Right atrium auricular region (tissue), 2 donors: ENCODE data around the gene THAP7. TPM values are rescaled to one million over a fixed set of nuclear protein-coding genes. Genes with fewer than 3 reads are reported as not detected.
"Not testable (repeated sequence)": the region's sequence is repeated elsewhere in the genome, so short reads cannot be mapped to it uniquely, and the experiment has no call there.

Experiments
- DNase-seq: peaks from one replicate; pipeline ENCODE4 v3.0.0-alpha.2; 2019; ENCODE audit warnings: low spot score
- H3K27ac ChIP-seq, 2 donors: fragments of 200-600 bp; sonication (generic); 1 replicate in 1 of 2; 2 replicates in 1 of 2; pipeline ENCODE4 v1.5.1; 2016 to 2019
- H3K27me3 ChIP-seq, 2 donors: fragments of 200-600 bp; sonication (generic); one replicate each; pipeline versions ENCODE4 v1.5.1 to v1.6.0; 2017 to 2019
- H3K36me3 ChIP-seq: fragments of 200-600 bp; sonication (generic); one replicate; pipeline ENCODE4 v1.5.1; 2016
- H3K4me1 ChIP-seq, 2 donors: fragments of 200-600 bp; sonication (generic); one replicate each; pipeline versions ENCODE4 v1.5.1 to v1.6.0; 2017 to 2019
- H3K4me3 ChIP-seq, 2 donors: fragments of 200-600 bp; sonication (generic); 1 replicate in 1 of 2; 2 replicates in 1 of 2; pipeline ENCODE4 v1.5.1; 2017 to 2019; ENCODE audit warnings: mild to moderate bottlenecking in 1 of 2, moderate library complexity in 1 of 2
- H3K9me3 ChIP-seq, 2 donors: fragments of 200-600 bp; sonication (generic); one replicate each; pipeline ENCODE4 v1.5.1; 2019
- total RNA-seq, 2 donors: library from RNA; depleted of rRNA; stranded (reverse); fragments of >200 nt; gene quantifications; one replicate each; pipeline ENCODE4 v1.1.0, GENCODE V29; 2016
- TF ChIP-seq, protein P1 (sequence below), 2 donors: fragments of 200-600 bp; sonication (generic); IDR thresholded peaks; one replicate each; pipeline ENCODE4 v1.5.1; 2019; ENCODE audit warnings: antibody characterized with exemption in 2 of 2

The THAP7 gene
- total RNA-seq, 2 donors from 2014 or later: 39.8 to 51.1 TPM

DNA sequence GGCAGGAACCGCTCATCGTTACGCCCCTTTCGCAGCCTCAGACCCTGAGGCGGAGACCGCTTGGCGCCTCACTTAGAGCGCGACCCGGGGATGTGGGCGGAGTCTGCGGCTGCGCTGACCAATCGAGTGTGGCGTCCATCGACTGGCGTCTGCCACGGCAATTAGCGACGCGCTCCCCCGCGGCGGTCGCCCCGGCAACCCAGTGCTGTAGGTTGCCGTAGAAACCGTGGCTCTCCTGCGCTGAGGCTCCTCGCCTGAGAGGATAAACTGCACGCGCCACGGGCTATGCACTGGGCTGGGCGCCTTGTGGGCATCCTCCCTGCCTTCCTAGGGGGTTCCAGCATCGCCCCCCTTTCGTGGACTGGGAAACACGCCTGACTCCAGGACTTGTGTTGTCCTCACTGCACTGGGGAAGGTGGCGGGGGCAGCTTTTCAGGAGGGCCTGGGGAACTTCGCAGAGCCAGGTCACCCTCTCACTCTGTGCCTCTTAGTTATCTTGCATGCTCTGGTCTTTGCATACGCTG, 12.3 kb upstream of the THAP7 start:
- peak; percentile 90 for DNase-seq
- no peaks in the 10 kb centered on the region for H3K9me3 ChIP-seq
- no peaks in the 10 kb centered on the region for H3K27me3 ChIP-seq
- H3K27ac ChIP-seq: peak overlapping the region; percentile 61 to 62
- H3K4me1 ChIP-seq: peaks cover 3 to 27% of the 10 kb centered on the region in 2 donors
- H3K36me3 ChIP-seq: no peaks in the 10 kb centered on the region
- TF ChIP-seq, protein P1, sequence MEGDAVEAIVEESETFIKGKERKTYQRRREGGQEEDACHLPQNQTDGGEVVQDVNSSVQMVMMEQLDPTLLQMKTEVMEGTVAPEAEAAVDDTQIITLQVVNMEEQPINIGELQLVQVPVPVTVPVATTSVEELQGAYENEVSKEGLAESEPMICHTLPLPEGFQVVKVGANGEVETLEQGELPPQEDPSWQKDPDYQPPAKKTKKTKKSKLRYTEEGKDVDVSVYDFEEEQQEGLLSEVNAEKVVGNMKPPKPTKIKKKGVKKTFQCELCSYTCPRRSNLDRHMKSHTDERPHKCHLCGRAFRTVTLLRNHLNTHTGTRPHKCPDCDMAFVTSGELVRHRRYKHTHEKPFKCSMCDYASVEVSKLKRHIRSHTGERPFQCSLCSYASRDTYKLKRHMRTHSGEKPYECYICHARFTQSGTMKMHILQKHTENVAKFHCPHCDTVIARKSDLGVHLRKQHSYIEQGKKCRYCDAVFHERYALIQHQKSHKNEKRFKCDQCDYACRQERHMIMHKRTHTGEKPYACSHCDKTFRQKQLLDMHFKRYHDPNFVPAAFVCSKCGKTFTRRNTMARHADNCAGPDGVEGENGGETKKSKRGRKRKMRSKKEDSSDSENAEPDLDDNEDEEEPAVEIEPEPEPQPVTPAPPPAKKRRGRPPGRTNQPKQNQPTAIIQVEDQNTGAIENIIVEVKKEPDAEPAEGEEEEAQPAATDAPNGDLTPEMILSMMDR (IDR thresholded peaks at IDR 0.05): no peak
- peak overlapping the region; percentile 34 to 52 for H3K4me3 ChIP-seq

DNA sequence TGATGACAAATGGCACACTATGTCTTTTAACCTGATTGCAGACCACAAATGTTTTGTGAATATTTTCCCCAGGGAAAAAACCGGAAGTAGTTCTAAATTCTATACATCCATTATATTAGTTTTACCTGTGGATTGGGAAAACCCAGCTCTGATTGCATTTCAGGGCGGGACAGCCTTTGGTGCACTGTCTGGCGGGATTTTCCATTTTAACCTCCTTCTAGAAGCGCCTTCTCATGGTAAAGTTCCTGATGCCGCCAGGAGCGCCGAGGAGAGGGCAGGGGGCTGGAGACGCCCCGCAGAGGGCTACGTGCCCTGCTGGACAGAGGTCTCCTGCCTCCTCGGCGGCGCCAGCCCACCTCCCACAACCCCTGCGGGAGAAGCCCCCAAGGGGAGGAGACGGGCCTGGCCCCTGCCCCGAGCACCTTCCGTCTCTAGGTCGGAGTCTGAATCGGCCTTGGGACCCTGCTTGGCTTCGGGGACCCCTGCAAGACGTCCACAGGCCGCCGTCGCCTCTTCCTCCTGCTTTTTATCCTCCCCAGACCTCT, 11.8 kb upstream of the THAP7 start:
- Histone ChIP-seq H3K4me3 (peak overlapping the region; percentile 34 to 52), H3K4me1 (peaks cover 3 to 27% of the 10 kb centered on the region in 2 donors), H3K27ac (peak overlapping the region; percentile 60 to 62), H3K27me3 (no peaks in the 10 kb centered on the region), H3K9me3 (no peaks in the 10 kb centered on the region), H3K36me3 (no peaks in the 10 kb centered on the region)
- no peak for DNase-seq
- TF ChIP-seq, protein P1 (IDR thresholded peaks at IDR 0.05): no peak

DNA sequence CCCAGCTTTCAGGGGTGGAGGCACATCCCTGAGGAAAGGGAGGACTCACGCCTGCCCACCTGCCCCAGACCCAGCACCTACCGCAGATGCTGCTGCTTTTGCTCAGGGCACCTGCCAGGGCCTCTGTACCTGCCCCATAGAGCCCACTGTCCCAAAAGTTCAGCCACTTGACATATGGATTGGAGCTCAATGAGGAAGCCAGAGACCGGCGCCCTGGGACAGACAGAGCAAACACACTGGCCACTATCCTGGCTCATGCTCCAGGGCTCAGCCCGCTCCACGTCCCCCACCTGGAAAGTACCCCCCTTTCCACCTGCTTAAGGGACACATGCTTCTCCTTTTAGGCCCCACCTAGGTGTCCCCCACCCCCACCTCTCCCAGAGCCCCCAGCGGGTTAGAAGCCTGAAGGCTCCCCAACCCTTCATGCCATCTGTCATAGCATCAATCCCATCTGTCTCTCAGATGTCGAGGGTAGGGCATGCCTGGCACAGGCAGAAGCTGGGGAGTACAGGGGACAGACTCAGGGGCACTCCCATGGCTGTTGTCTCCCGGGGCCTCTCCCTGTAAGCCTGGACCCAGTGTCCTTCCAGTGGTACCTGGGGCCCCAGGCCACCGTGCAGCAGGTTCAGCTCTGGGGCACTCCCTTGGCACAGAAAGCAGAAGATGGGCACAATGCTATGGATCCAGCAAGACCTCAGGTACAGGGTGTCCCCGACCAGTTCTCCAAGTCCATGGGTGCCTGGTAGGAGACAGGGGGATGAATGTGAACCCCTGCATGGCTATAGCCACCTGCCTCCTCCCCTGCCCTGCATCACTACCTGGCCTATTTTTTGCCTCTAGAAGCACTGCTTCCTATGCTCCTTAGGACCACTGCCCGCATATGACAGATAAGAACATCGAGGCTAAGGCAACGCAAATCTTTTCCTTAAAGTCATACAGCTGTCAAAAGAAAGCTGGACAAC, 10.8 kb upstream of the THAP7 start:
- no peak overlapping the region for H3K4me3 ChIP-seq
- H3K36me3 ChIP-seq: no peaks in the 10 kb centered on the region
- no peaks in the 10 kb centered on the region for H3K9me3 ChIP-seq
- peaks cover 3 to 27% of the 10 kb centered on the region in 2 donors for H3K4me1 ChIP-seq
- H3K27me3 ChIP-seq: no peaks in the 10 kb centered on the region
- H3K27ac ChIP-seq: no peak overlapping the region
- TF ChIP-seq, protein P1 (IDR thresholded peaks at IDR 0.05): no peak
- no peak for DNase-seq

DNA sequence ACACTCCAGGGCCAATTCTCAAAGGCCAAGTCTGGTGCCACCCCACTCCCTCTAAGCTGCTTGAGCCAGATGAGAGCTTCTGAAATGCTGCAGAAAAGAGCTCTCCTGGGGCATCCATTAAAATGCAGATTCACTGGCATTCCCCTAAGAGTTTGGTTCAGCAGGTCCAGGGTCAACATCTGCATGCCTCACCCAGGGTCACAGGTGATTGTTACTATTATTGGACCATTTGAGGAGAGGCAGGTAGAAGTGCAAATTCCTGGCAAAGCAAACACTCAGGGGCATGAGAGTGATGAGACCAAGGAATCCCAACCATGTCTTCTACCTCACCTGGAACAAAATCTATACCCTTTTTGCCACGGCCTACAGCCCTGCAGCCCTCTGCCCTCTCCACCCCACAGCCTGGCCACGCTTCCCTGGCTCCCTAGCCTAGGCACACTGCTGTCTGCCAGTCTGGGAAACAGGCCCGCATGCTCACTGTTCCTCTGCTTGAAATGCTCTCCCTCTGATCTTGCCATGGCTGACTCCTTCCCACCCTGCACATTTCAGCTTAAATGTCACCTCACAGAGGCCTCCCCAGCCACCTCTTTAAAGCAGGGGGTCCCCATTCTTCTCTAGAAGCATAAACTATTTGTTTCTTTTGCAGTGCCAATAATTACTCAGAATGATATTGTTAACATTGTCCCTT, 8.7 kb upstream of the THAP7 start:
- Histone ChIP-seq H3K4me3 (no peak overlapping the region), H3K36me3 (no peaks in the 10 kb centered on the region), H3K4me1 (peaks cover 3 to 22% of the 10 kb centered on the region in 2 donors), H3K27ac (no peak overlapping the region), H3K9me3 (no peaks in the 10 kb centered on the region), H3K27me3 (no peaks in the 10 kb centered on the region)
- TF ChIP-seq, protein P1 (IDR thresholded peaks at IDR 0.05): no peak
- DNase-seq: no peak

DNA sequence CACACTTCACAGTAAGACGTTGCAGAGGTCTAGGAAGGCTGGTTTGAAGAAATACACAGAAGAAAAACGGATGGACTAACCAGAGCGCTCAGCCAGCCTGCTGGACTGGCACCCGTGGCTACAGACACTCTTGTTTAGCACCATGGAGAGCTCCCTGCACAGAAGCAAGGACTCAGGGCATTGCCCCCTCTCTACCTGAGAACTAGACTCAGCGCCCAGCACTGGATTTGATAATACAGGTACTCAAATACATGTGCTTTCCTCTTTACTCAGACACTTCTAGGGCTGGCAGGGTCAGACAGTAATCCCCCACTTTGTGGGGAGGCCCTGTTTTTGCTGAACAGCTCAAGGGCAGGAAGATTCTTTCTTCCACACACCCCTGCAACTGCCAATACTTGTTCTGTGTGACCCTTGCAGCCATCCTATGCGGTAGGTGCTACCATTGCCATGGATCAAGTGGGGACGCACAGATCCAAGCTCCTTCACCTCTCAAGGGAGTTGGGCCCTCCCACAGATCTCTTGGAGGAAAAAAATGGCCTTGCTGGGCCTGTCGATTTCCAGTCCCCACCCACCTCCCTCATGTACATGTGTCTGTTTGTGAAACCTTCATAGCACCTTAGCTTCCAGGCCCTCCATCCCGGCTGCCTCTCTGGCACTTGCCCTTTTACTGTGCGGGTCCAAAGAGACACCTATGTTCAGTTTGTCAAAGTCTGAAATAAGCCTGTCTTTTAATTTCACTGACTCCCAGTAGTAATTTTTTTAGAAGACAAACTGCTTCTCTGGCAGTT, 7.9 kb upstream of the THAP7 start:
- H3K9me3 ChIP-seq: no peaks in the 10 kb centered on the region
- H3K4me1 ChIP-seq: peaks cover 0 to 14% of the 10 kb centered on the region in 2 donors
- H3K36me3 ChIP-seq: no peaks in the 10 kb centered on the region
- no peaks in the 10 kb centered on the region for H3K27me3 ChIP-seq
- TF ChIP-seq, protein P1 (IDR thresholded peaks at IDR 0.05): no peak
- no peak for DNase-seq
- H3K27ac ChIP-seq: no peak overlapping the region
- H3K4me3 ChIP-seq: no peak overlapping the region

DNA sequence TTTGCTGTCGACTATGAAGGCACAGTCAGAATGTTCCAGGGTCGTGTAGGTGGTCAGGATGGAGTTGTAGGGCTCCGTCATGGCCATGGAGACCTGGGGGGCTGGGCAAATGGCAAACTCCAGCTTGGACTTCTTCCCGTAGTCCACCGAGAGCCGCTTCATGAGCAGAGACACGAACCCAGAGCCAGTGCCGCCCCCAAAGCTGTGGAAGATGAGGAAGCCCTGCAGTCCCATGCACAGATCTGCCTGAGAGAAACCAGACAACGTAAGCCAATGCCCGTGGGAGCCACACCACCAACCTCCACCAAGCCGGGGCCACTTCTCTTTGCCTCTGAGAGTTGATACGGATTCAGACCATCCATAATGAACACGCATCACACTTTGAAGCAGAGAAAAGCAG, 7.3 kb upstream of the THAP7 start:
- H3K36me3 ChIP-seq, H3K27me3 ChIP-seq, DNase-seq: not testable (repeated sequence)

More for the DNA sequence above, 7.3 kb upstream of the THAP7 start:
- H3K9me3 ChIP-seq, H3K4me3 ChIP-seq, H3K27ac ChIP-seq, H3K4me1 ChIP-seq: not testable (repeated sequence)
